ENCODE measurements around the gene GALR2.
"Not testable (repeated sequence)": the region's sequence is repeated elsewhere in the genome, so short reads cannot be mapped to it uniquely, and the experiment has no call there.

GALR2 gene

DNA sequence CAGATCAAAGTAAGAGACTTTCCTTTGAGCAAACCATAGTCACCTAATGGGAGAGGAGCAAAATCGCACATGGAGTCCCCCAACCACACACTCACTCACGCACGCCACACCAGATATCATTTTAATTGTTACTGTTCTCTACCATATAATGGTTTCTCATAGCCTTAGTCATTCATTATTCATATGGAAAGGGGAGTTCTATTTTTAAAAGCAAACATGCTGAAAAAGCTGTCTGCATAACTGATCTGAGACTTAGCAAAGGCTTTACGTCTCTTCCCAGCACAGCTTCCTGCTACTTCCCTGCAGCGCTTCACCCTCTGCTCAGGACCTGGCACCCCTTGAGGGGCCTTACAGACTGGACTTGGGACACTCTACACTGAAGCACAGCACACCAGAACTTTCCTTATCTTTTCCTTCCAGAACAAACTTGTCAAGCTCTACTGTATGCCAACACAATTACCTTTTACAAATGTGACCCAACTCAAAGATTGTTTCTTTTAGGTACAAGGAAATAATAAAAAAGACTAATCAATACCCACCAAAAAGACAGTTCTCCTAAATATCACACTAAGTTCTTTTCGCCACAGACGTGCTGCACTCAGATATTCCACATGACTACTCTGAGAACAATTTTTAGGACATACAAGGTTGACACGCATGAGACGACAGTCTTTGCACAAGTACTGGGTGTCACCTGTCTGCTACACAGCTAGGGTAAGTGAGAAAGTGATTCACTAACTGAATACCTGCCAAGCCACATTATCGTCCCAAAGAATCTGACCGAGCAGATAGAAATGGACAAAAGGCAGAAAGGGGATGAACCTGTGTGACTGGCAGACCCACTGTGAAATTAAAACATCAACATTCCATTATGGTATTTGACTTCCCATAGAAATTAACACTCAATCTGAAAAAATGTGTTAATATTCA lies 23.8 kb upstream of the GALR2 start:
- no peak for DNase-seq

DNA sequence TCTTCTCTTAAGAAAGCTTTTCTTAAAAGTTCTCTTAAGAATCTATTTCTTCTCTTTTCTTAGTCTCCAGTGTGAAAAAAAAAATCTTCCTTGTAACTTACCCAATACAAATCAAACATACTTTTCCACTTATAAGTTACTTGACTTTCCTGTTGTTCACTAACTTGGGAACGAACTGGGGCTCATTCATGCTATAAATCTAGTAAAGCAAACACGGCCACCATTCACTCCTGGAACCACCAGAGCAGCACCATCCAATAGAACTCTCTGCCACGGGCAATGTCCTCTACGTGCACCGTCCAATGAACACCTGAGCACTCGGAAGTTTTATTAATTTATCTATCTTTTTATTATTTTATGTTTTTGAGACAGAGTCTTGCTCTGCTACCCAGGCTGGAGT lies 23.0 kb upstream of the GALR2 start:
- no peak for DNase-seq

DNA sequence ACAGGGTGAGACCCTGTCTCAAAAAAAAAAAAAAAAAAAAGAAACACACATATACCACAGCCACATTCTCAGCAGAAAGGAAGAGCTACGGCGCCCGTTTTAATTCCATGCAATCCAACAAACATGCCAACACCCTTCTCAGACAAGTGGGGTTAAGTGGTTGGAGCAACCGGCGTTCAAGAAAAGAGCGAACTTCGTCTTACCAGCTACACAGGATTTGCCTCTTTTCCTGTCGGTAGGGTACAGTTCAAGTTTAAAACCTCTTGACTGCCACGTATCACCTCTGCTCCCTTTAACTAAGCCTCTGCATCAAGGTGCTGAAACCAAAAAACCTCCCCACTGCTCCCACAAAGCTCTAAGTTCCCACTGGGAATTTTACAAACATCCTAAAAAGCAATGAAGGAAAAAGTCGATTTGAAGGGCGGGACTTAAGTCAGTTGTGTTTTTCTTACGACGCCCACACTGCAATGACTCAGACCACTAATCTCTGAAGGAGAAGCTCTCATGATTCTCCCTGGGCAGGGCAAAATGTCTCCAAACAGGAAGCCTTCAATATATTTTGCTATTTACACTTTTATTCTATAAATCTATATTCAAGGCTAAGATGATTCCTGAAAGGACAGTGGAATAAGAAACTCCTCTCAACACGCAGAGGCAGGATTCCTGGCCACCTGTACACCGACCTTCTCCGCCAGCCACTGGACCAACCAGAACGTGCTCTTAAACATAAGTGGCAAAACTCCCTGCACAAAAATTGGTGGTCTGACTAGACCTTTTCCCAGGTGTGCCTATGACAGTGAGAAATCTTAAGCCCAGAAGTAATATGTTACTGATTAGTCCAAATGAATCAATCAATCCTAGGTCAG lies 21.1 kb upstream of the GALR2 start:
- DNase-seq: no peak

DNA sequence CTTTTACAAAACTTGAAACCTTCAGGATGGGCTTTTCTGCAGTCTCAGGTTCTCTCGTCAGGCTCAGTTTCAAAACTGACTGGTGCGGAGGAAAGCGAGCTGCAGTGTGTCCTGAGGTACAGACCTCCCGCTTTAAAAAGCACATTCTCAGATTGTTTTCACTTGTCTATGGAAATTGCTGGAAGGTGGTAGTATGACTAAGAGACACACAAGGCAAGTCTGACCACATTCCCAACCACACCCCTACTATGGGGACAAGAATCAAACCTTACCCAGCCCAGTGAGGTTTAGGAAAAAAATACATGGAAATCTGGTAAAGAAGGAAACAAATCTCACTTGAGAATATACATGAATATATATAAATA lies 20.5 kb upstream of the GALR2 start:
- no peak for DNase-seq

DNA sequence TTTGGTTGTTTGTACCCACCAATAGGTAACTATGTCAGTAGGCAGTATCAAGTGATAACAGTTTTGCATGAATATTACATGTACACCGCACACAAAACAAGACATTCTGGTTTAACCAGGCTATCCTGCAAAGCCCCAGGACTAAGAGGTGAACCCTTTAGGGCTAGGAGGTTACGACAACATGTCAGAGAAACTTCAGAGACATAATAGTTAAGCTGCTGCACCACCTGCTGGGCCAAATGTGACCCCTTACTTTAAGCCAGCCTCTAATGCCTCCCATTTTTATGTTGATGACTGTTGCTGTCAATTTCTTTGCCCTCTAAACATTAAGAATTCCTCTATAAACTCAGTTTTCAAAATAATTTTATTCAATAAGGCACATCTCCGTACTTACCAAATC lies 17.7 kb upstream of the GALR2 start:
- no peak for DNase-seq

DNA sequence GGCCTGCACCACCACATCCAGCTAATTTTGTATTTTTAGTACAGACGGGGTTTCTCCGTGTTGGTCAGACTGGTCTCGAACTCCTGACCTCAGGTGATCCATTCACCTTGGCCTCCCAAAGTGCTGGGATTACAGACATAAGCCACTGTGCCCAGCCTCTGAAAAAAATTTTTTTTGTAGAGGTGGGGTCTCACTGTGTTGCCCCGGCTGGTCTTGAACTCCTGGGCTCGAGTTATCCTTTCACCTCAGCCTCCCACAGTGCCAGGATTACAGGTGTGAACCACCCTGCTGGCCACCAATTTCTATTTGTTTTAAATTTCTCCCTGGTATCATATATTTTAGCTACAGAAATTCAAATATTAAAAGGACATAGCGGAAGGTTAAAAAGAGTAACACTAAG lies 16.3 kb upstream of the GALR2 start:
- not testable (repeated sequence) for DNase-seq

DNA sequence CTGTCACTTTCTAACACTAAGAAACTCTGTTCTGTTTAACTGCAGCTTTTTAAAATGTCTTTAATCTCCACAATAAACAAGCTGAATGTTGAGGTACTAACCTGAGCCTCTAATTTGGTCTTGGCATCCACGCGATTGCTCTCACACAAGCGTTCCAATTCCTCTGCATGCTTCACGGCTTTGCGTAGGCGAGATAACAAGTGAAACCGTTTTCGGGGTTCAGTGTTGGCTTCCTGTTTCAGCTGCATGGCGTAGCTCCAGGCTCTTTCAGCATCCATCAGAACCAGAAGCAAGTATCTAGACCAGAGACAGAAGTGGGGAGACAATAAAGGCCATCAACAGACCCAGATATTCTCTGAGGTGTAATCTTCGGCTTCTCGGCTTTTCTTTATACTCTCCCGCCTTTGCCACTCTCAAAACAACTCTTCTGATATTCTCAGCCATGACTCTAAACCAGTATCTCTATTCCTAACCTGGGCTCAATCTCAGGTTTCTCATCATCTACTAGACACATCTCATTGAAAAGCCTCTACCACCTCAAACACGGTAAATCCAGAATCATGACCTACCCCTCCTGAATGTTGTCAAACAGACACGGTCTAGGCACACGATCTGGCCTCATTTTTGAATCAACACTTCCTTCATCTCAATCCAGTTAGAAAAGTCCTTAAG lies 10.6 kb upstream of the GALR2 start:
- DNase-seq: no peak

DNA sequence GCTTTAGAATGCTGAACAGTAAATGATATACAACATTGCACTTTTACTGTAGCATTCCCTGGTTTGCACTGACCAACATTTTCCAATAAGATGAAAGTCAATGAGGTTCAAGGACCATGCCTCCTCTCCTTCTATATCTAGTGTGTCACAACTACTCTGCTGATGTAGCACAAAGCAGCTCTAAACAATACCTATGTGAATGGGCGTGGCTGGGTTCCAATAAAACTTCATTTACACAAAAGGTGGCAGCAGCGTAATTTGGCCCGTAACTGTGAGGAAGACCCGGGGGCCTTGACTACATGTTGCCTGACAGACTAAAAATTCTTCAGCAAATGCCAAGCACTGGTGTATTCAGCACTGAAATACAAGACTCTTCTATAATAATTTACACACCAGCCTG lies 8.8 kb upstream of the GALR2 start:
- DNase-seq: no peak

DNA sequence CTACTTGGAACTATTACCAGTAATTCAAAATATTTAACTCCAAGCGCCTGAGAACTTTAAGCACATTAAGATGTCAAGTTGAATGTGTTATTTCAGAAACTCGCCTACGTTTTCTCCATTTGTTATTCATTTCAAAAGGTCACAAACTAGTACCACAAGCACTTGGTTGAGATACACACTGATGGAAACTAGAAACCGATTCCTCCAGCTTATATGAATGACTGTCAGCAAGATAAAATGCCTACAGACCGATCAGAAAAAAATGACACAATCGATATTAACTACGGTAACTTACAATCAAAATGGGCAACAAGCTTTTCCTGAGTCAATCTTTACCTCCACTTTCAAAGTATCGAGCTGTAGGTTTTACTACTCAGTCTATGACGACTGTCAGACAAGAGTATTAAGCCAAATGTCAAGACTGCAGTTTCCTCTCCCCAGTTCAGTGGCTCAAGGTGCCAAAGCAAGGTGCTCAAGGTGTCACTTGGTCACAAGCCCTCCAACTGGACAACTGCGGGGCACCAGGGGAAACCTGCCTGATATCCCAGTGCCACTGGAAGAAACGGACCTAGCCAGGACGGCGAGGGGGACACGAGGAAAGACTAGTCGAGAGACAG lies 2.9 kb upstream of the GALR2 start:
- no peak for DNase-seq

DNA sequence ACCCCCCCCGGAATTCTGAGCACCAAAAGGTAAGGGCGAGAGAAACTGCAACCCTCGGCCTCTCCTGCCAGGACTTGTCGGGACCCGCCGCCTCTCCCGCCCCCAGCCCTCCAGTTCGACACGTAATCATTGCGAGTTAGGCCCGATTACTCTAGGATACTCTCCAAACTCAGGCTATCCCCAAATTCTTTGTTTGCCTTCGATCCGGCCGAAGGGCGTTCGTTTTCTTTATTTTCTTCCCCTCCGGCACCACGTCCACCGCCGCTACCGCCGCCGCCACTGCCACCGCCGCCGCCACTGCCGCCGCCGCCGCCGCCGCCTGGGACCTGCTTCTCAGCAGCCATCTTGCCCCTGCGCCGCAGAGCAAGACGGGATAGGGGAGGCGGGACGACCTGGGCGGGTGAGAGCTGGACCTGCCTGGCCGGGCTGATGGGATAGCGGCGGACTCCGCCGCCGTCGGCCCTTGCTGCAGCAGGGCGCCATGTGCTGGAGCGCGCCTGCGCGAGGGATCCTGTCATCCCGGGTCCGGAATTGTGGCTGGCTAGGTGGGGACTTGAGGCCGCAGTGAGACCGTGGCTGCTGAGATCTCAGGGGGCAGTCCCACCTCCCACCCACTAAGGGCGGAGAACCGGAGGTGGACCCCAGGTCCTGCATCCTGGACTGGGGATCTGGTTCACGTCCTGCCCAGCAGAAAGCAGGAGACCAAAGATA lies 2.3 kb upstream of the GALR2 start, which contains the start of gene SRP68:
TSS of gene SRP68 (minus strand) at position 370 of the 711 bp plus-strand sequence. CDS start at position 344, 26 bp downstream.
- DNase-seq: peak; percentile 85 to 96

DNA sequence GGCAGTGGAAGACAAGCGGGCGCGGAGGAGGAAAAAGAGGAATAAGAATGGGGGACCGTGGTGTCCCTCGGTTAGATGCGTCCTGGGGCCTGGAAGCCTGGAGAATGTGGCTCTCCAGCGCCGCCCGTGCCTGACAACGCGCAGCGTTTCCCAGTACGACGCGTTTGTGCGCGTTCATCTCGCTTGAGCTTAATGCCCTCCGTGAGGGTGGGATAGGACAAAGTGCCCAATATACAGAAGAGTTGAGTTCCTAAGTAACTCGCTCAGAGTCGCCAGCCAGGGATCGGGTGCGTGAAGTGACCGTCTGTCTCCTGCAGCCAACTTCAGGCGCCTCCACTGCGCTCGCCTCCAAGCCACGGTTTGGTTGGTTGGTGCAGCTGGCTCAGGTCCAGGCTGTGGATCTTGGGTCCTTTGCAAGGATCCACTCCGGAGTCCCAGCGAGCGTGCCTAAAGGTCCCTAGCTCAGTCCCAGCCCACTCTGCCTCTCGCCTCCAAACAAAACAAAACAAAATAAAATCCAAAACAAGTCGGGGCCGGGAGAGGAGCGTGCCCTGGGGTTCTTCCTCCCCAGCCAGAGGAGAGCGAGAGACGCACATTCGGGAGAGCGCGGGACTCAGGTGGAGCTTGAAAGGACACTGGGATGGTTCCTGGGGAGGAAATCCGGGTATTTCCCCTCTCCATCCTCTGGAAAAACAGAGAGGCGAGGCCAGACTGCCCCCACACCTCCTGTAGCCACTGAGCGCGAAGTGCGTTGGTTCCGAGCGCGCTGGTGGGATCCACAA lies 974 bp downstream of the GALR2 start:
- no peak for DNase-seq

DNA sequence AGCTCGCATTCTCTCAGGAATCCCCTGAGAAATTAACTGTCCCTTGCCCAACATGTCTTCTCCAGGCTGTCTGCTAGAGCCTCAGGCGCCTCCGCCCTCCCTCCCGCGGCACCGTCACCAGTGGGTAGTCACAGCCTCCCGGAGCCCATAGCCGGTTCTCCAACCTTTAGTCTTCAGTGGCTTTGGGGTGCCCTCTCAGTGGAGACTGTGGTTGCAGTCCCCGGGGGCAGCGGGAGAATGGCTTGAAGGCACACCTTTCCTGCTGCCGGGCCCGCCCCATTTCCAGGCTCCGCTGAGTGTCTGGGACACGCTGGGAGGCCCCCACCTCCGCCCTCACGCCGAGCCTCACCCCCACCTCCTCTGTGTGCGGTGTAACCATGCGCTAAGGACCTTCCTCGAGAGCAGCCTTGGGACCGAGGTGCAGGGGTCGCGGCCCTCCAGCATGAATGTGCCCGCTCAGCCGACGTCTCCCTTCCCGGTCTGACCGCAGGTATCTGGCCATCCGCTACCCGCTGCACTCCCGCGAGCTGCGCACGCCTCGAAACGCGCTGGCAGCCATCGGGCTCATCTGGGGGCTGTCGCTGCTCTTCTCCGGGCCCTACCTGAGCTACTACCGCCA lies 1.7 kb downstream of the GALR2 start:
- no peak for DNase-seq

DNA sequence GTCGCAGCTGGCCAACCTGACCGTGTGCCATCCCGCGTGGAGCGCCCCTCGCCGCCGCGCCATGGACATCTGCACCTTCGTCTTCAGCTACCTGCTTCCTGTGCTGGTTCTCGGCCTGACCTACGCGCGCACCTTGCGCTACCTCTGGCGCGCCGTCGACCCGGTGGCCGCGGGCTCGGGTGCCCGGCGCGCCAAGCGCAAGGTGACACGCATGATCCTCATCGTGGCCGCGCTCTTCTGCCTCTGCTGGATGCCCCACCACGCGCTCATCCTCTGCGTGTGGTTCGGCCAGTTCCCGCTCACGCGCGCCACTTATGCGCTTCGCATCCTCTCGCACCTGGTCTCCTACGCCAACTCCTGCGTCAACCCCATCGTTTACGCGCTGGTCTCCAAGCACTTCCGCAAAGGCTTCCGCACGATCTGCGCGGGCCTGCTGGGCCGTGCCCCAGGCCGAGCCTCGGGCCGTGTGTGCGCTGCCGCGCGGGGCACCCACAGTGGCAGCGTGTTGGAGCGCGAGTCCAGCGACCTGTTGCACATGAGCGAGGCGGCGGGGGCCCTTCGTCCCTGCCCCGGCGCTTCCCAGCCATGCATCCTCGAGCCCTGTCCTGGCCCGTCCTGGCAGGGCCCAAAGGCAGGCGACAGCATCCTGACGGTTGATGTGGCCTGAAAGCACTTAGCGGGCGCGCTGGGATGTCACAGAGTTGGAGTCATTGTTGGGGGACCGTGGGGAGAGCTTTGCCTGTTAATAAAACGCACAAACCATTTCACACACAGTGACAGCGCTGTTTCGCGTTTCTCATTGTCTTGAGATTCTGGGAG lies 2.4 kb downstream of the GALR2 start:
- no peak for DNase-seq

DNA sequence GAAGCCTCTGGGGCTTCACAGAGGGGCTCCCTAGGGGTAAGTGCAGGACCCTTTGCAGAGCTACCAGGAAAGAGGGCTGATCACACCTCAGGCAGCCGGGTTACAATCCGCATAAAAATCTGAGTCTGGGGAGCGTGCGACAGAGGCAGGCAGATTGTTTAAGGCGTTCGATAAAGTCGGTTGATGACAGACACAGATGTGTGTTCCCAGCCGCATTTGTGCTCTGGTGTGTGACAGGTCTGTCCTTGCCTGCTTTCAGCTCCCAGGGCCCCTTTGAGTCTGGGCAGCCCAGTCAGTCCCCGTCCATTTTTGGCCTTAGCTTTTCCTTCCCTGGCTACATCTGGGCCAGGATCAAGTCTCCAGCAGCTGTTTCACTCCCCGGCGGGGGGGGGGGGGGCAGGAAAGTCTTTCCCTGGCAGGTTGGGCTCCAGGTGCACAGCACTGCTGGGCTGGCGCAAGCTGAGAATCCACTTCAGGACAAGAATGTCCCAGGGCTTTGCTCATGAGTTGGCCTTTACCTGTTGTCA lies 3.1 kb downstream of the GALR2 start:
- DNase-seq: no peak

DNA sequence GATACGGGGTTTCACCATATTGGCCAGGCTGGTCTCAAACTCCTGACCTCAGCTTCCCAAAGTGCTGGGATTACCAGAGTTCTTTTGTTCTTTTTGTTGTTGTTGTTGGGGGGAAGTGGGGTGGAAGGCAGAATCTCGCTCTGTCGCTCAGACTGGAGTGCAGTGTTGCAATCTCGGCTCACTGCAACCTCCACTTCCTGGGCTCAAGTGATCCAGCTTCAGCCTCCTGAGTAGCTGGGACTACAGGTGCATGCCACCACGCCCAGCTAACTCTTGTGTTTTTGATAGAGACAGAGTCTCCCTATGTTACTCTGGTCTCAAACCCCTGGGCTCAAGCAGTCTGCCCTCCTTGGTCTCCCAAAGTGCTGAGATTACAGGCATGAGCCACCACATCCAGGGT lies 3.8 kb downstream of the GALR2 start:
- DNase-seq: not testable (repeated sequence)

DNA sequence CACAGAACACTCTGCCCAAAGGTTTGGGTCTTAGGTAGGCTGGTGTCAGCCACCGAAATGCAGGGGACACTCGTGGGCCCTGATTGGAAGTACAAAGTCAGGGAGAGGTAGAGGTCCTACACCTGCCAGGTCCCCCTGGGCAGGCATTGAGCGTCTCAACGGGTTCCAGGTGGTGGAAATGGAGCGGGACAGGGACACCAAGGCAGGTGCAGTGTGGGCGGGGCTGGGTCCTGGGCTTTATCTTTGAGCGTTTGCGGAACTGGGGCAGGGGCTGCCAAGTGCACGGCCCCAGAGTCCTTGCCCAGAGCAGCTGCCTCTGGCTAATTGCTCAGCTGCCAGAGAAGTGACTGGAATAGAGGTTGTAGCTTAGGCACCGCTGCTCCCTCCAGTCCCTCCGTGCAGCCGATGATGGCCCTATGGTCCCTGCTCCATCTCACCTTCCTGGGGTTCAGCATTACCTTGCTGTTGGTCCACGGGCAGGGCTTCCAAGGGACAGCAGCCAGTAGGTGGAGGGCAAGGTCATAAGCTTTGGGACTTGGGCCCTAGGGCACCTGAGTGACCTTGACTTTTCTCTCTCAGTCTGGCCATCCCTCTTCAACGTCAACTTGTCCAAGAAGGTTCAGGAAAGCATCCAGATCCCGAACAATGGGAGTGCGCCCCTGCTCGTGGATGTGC lies 4.4 kb downstream of the GALR2 start, which contains the start of gene ZACN:
TSS of gene ZACN (plus strand) at position 323 of the 675 bp plus-strand sequence. CDS start at position 406, 83 bp downstream.
- peak; percentile 74 to 80 for DNase-seq

DNA sequence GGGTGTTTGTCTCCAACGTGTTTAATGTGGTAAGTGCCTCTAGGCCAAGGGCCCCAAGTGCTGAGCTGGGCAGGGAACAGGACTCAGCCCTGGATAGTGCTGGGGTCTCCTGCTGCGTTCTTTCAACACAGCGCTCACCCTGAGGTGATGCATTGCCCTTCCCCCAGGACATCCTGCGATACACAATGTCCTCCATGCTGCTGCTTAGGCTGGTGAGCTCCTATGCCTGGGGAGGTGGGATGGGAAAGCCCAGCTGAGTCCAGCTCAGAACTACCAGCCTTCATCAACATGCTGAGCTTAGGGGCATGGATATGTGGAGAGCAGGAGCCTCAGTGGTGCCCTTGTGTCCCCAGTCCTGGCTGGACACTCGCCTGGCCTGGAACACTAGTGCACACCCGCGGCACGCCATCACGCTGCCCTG lies 5.0 kb downstream of the GALR2 start:
- DNase-seq: no peak

DNA sequence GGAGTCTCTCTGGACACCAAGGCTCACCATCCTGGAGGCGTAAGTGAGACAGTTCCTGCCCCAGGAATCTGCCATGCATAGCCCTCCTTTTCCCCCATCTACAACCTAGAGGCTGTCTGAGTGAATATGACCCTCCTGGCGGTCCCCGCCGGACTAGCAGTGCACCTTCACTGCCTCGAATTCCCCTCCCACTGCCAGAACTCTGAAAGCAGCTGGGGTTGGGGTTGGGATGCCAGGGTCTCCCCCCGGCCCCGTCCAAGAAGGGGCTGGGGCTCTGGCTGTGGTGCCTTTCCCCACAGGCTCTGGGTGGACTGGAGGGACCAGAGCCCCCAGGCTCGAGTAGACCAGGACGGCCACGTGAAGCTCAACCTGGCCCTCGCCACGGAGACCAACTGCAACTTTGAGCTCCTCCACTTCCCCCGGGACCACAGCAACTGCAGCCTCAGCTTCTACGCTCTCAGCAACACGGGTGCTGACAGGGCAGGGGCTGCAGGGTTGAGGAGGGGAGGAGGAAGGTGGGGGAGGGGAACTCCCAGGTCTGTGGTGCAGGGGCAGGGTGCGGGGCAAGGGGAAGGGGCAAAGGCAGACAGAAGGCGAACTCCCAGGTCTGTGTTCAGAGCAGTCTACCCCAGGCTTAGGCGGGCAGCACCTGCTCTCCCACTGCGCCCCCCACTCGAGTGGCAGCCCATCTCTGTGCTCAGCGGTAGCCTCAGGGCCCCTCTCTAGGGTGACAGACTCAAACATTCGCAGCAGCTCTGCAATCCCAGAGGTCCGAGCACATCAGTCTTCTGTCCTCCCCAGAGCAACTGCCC lies 5.6 kb downstream of the GALR2 start:
- DNase-seq: no peak
